NCI-H2227 (cell line): Measurements from ENCODE around the gene SLC22A7.
"Not testable (repeated sequence)": the region's sequence is repeated elsewhere in the genome, so short reads cannot be mapped to it uniquely, and the experiment has no call there.

Experiments used
- DNase-seq: peaks from one replicate; lab custom pipeline; 2025; ENCODE audit not compliant: unreplicated experiment; lab: John Stamatoyannopoulos, UW

Gene SLC22A7

DNA sequence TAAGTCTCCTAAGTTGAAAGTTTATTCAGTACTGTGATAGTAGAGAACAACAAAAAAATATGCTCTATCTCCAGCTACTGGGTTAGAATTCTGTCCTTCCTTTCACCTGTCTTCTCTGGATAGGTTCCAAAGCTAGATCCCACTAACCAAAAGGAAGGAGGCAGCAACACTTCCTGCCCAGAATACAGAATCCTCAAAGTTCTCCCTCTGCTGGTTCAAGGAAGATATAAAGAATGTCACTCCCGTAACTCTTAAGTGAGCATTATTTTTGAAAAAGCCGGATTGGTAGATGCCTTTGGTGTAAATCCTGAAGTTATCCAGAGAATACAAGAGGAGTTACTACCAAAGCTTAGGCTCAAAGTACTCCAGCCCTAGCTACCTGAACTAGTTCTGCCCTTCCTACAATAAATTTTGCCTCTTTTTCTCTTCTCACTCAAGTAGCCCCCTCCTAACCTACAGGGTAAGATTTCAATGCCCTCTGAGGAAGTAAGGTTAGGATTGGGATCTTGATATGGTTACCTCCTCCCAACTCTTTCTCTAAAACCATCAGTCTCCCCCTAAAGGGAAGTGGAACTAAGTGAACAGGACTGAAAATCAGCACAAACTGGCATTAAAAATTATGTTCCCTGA lies 36.5 kb downstream of the SLC22A7 start:
- peak; percentile 54 for DNase-seq

DNA sequence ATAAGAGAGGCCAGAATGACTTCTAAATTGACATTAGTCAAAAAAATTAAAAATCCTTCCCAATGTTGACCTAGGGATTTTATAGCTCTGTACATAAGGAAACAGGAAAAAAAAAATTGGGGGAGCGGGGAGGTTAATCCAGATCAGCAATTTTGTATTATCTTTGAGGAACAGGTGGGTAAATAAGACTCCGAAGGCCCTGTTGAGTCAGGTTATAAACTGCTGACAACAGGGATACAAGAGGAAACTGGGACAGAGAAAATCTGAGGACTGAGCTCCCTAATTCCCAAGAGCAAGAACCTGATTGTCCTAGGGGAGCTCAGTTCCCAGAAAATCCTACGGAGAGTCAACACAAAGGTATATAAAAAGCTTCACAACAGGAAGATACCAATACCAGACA lies 37.4 kb downstream of the SLC22A7 start:
- DNase-seq: no peak

GRCh38 chr6:43336382-43336781 lies 38.3 kb downstream of the SLC22A7 start:
- DNase-seq: no peak

DNA sequence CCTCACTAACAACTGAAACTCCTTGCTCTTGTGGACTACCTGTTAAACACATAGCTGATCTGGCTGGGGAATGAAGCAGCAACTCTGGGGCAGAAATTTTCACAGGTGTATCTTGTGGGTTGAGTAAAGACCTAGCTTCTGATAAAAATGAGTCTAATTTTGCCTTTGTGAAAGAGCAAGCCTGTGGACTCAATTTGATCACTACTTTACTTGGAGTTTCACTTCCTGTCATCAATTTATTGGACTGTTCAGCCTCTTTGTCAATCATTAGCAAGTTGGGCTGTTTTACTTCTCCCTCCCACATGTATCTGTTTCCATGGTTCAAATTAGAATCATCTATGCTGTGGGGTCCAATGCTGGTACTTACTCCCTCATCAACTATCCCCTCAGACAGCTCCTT lies 40.2 kb downstream of the SLC22A7 start:
- no peak for DNase-seq

DNA sequence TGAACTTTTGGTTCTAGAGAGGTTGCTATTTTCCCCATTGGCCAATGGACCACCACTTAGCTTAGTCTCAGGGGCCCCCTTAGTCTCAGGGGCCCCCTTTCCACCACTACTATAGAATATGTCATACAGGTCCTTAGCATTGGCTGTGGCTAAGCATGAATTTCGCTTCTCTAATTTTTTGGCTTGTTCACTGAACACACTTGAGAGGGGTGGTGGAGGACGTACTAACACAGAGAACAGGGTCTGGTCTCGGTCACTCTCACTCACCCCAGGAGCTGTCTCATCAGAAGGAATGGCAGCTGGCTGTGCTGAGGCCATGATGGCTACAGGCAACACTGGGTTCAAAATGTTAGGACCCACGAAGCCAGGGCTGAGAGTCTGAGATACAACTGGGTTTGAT lies 41.1 kb downstream of the SLC22A7 start:
- no peak for DNase-seq

- DNase-seq: not testable (repeated sequence)
Measured at GRCh38 chr6:43346243-43346642, 48.2 kb downstream of the SLC22A7 start.

DNA sequence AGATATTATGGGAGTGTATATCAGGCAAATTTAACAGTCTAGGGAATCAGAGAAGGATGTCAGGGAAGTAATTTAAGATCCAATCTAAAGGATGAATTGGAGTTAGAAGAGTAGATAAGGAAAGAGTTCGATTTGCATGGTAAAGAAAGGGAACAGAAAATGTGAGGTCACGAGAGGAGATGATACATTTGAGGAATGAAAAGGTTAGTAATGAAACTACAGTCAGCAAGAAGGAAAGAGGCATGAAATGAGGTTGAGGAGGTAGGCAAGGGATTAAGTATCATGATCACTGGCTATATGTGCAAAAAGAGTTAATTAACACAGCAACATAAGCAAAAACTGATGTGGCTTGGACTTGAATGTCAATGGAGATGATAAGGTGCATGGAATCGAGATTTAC lies 49.0 kb downstream of the SLC22A7 start:
- no peak for DNase-seq

DNA sequence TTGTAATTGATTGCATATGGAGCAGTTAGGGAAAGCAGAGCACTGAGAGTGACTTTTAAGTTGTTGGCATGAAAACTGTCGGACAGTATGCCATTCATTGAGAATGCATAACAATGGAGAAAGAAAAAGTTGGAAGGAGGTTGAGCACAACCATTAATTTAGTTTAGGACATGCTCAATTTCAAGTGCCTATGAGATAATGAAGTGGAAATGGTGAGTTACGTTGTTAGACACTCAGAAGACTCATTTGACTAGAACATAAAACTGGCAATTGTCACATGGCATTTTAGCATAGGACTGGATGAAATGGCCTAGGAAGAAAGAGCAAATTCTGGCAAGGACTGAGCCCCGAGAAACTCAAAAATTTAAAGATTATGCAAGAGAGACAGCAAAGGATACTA lies 49.4 kb downstream of the SLC22A7 start:
- no peak for DNase-seq

- not testable (repeated sequence) for DNase-seq
Measured at GRCh38 chr6:43351951-43352350, 53.9 kb downstream of the SLC22A7 start.
